ENCODE data around the gene RNASE7. TPM values are rescaled to one million over a fixed set of nuclear protein-coding genes. Genes with fewer than 3 reads are reported as not detected.
A peak's percentile ranks its signal among the peaks of the same experiment; 100 is the strongest.

RNASE7 gene
- total RNA-seq, 4 donors from 2014 or later: 0.55 TPM; not detected in 3

GRCh38 chr14:21070610-21071224 is 28.6 kb downstream of the RNASE7 start:
- in situ Hi-C loops (cut with MboI; ENCODE audit: low sequenced_read_pairs in 4 of 4): loop anchor here in 1 of 4 donors (25.0 kb wide), 1 partner anchor 383 kb away; the partner anchor contains the start of genes ANG and RNASE4
- ATAC-seq (peak; percentile 26 to 37), DNase-seq (peak in 1 of 2 donors; percentile 39)
- H3K27me3 ChIP-seq: no peaks in the 10 kb centered on the region
- no peak for TF ChIP-seq POLR2A (IDR thresholded peaks at IDR 0.05)
- no peak for TF ChIP-seq CTCF (IDR thresholded peaks at IDR 0.05 in 4 of 5, conservative IDR thresholded peaks at IDR 0.05 in 1 of 5)
- peak overlapping the region; percentile 84 to 91 (median 88) for H3K27ac ChIP-seq
- H3K4me1 ChIP-seq: peaks cover 17 to 30% of the 10 kb centered on the region in 2 donors
- intact Hi-C loops (cut with DNase I; ENCODE audit: low total_unique reads): loop anchor here (1.0 kb wide), 1 partner anchor 34 kb away; no protein-coding TSS in a partner anchor
- peaks cover 0 to 8% of the 10 kb centered on the region in 2 donors for H3K36me3 ChIP-seq
- no peaks in the 10 kb centered on the region for H3K9me3 ChIP-seq
- H3K4me3 ChIP-seq: peak overlapping the region; percentile 68 to 83 (median 74)

GRCh38 chr14:21071225-21072030 is 29.3 kb downstream of the RNASE7 start:
- peak; percentile 21 to 37 for ATAC-seq
- no peaks in the 10 kb centered on the region for H3K27me3 ChIP-seq
- H3K4me3 ChIP-seq: peak overlapping the region; percentile 68 to 83 (median 74)
- intact Hi-C loops (cut with DNase I; ENCODE audit: low total_unique reads) (no loop called here), in situ Hi-C loops (cut with MboI; ENCODE audit: low sequenced_read_pairs in 4 of 4) (loop anchor here in 1 of 4 donors (25.0 kb wide), 1 partner anchor 384 kb away; the partner anchor contains the start of genes ANG and RNASE4)
- TF ChIP-seq POLR2A (IDR thresholded peaks at IDR 0.05): peak in 1 of 2 donors; percentile 19
- TF ChIP-seq CTCF (IDR thresholded peaks at IDR 0.05 in 4 of 5, conservative IDR thresholded peaks at IDR 0.05 in 1 of 5): no peak
- no peaks in the 10 kb centered on the region for H3K9me3 ChIP-seq
- peak; percentile 55 to 65 for DNase-seq
- peaks cover 17 to 30% of the 10 kb centered on the region in 2 donors for H3K4me1 ChIP-seq
- H3K36me3 ChIP-seq: peaks cover 0 to 15% of the 10 kb centered on the region in 2 donors
- peak overlapping the region; percentile 84 to 91 (median 88) for H3K27ac ChIP-seq

DNA sequence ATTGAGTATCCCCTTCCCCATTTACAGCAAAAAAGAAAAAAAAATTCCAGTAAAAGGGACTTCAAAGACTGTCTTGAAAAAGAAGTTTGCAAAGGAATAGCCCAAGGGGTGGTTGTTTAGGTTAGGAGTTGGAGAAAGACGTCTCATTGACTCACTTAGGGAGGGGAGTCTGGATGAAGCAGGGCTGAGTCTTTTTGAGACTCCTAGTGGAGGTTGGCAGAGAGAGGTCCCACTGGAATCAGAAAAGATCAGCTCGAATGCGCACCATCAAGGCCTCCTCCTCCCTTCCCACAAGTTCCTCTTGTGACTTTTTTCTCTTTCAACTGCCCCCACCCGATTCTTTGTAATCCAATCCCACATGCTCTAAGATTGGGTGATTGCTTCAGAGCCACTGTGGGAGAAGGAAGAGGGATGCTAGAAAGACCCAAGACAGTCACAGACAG is 29.9 kb downstream of the RNASE7 start:
- peaks cover 17 to 30% of the 10 kb centered on the region in 2 donors for H3K4me1 ChIP-seq
- H3K9me3 ChIP-seq: no peaks in the 10 kb centered on the region
- in situ Hi-C loops (cut with MboI; ENCODE audit: low sequenced_read_pairs in 4 of 4) (loop anchor here in 1 of 4 donors (25.0 kb wide), 1 partner anchor 385 kb away; the partner anchor contains the start of genes ANG and RNASE4), intact Hi-C loops (cut with DNase I; ENCODE audit: low total_unique reads) (no loop called here)
- peak in 1 of 2 donors; percentile 17 for ATAC-seq
- H3K4me3 ChIP-seq: peak overlapping the region; percentile 68 to 83 (median 74)
- TF ChIP-seq POLR2A (IDR thresholded peaks at IDR 0.05) (no peak), CTCF (IDR thresholded peaks at IDR 0.05 in 4 of 5, conservative IDR thresholded peaks at IDR 0.05 in 1 of 5) (no peak)
- H3K27me3 ChIP-seq: no peaks in the 10 kb centered on the region
- H3K27ac ChIP-seq: peak overlapping the region; percentile 84 to 91 (median 88)
- no peak for DNase-seq
- peaks cover 0 to 22% of the 10 kb centered on the region in 2 donors for H3K36me3 ChIP-seq

GRCh38 chr14:21072781-21073339 is 30.7 kb downstream of the RNASE7 start:
- DNase-seq (no peak), ATAC-seq (no peak)
- intact Hi-C loops (cut with DNase I; ENCODE audit: low total_unique reads) (no loop called here), in situ Hi-C loops (cut with MboI; ENCODE audit: low sequenced_read_pairs in 4 of 4) (loop anchor here in 1 of 4 donors (25.0 kb wide), 1 partner anchor 386 kb away; the partner anchor contains the start of genes ANG and RNASE4)
- Histone ChIP-seq H3K27me3 (no peaks in the 10 kb centered on the region), H3K36me3 (peaks cover 0 to 27% of the 10 kb centered on the region in 2 donors), H3K4me1 (peaks cover 17 to 30% of the 10 kb centered on the region in 2 donors), H3K9me3 (no peaks in the 10 kb centered on the region), H3K4me3 (no peak overlapping the region), H3K27ac (peak overlapping the region; percentile 29 to 91 (median 84))
- TF ChIP-seq POLR2A (IDR thresholded peaks at IDR 0.05) (no peak), CTCF (IDR thresholded peaks at IDR 0.05 in 4 of 5, conservative IDR thresholded peaks at IDR 0.05 in 1 of 5) (no peak)
